Activated CD4-positive, alpha-beta T cell treated with anti-CD3 and anti-CD28 coated beads for 48 hours (primary cell): ENCODE measurements around the gene PCMTD2.

ENCODE experiments used
- DNase-seq: peaks from one replicate; pipeline ENCODE4 v3.0.0-alpha.2; 2020

The PCMTD2 gene

GRCh38 chr20:64239449-64240242 is 15.9 kb upstream of the PCMTD2 start:
- no peak for DNase-seq

- DNase-seq = no peak
Observed at GRCh38 chr20:64240243-64241015, 15.1 kb upstream of the PCMTD2 start.

GRCh38 chr20:64241061-64241460 is 14.5 kb upstream of the PCMTD2 start:
- no peak for DNase-seq

GRCh38 chr20:64242003-64242796 is 13.3 kb upstream of the PCMTD2 start:
- DNase-seq = no peak

- no peak for DNase-seq
Observed at GRCh38 chr20:64242797-64243475, 12.6 kb upstream of the PCMTD2 start.

GRCh38 chr20:64244281-64244805 is 11.2 kb upstream of the PCMTD2 start:
- DNase-seq = no peak

GRCh38 chr20:64244870-64245603 is 10.5 kb upstream of the PCMTD2 start:
- DNase-seq = no peak

- DNase-seq = no peak
Observed at GRCh38 chr20:64245746-64246595, 9.6 kb upstream of the PCMTD2 start.

- DNase-seq = no peak
Observed at GRCh38 chr20:64246616-64247306, 8.8 kb upstream of the PCMTD2 start.

GRCh38 chr20:64247307-64247618 is 8.3 kb upstream of the PCMTD2 start:
- DNase-seq = no peak

- no peak for DNase-seq
Observed at GRCh38 chr20:64247970-64248841, 7.3 kb upstream of the PCMTD2 start.

GRCh38 chr20:64250027-64250426 is 5.5 kb upstream of the PCMTD2 start:
- no peak for DNase-seq

GRCh38 chr20:64253000-64253383 is 2.6 kb upstream of the PCMTD2 start:
- DNase-seq = no peak

GRCh38 chr20:64253443-64253842 is 2.1 kb upstream of the PCMTD2 start:
- no peak for DNase-seq

- no peak for DNase-seq
Observed at GRCh38 chr20:64254156-64254555, 1.4 kb upstream of the PCMTD2 start.

GRCh38 chr20:64254571-64255360 is 782 bp upstream of the PCMTD2 start:
- no peak for DNase-seq

GRCh38 chr20:64256282-64256935 is 861 bp downstream of the PCMTD2 start:
- no peak for DNase-seq
